K562 (cell line): Measurements from ENCODE around the gene CBLL1. TPM values are rescaled to one million over a fixed set of nuclear protein-coding genes. Genes with fewer than 3 reads are reported as not detected.
A peak's percentile ranks its signal among the peaks of the same experiment; 100 is the strongest.

ENCODE experiments used
- CEBPB ChIP-seq: fragments of 450-650 bp; IDR thresholded peaks from 2 replicates; pipeline ENCODE4 v1.6.1; 2016; ENCODE audit warnings: missing genetic modification characterization, missing compliant biosample characterization
- E2F3 ChIP-seq: fragments of 250-450 bp; sonication (Bioruptor Pico); IDR thresholded peaks from 2 replicates; pipeline ENCODE4 v1.4.0; 2020; ENCODE audit warnings: mild to moderate bottlenecking
- ETV6 ChIP-seq, 3 experiments: fragments of 150-350 bp in 1 of 3; sonication (generic) in 1 of 3; formaldehyde crosslinking in 1 of 3; IDR thresholded peaks; 2 replicates each; pipeline versions ENCODE4 v1.6.1 to v1.8.0; 2014 to 2022; ENCODE audit warnings: borderline replicate concordance in 2 of 3, low read depth in 2 of 3, antibody characterized with exemption in 1 of 3, low read length in 1 of 3, mild to moderate bottlenecking in 1 of 3, missing genetic modification reagents in 1 of 3
- MCM2 ChIP-seq: fragments of 450-650 bp; IDR thresholded peaks from 2 replicates; pipeline ENCODE4 v1.6.1; 2017; ENCODE audit warnings: low read depth, mild to moderate bottlenecking
- NR4A1 ChIP-seq, 2 experiments: fragments of 250-450 bp in 1 of 2; fragments of 450-650 bp in 1 of 2; sonication (Bioruptor Pico) in 1 of 2; IDR thresholded peaks; 2 replicates each; pipeline versions ENCODE4 v1.4.0 to v1.6.1; 2016 to 2020; ENCODE audit warnings: mild to moderate bottlenecking in 2 of 2, missing compliant biosample characterization in 1 of 2, missing genetic modification characterization in 1 of 2, moderate library complexity in 1 of 2
- RBFOX2 ChIP-seq: fragments of 200-400 bp; formaldehyde crosslinking; IDR thresholded peaks from 2 replicates; pipeline ENCODE4 v1.6.1; 2017; ENCODE audit warnings: low read depth, mild to moderate bottlenecking, low read length, moderate library complexity
- RERE ChIP-seq: sonication (generic); formaldehyde crosslinking; IDR thresholded peaks from 2 replicates; pipeline ENCODE4 v1.8.0; 2023; ENCODE audit warnings: missing genetic modification reagents, mild to moderate bottlenecking, borderline replicate concordance
- polyA plus RNA-seq, 8 experiments: library from polyadenylated mRNA; depleted of rRNA in 4 of 8; stranded (reverse) in 5 of 8; unstranded in 3 of 8; fragments of >200 nt; fragmentation: Nextera tagmentation in 2 of 8; fragmentation: Illumina TruSeq in 1 of 8; extraction: Ambion mirVana in 2 of 8; extraction: Trizol in 1 of 8; gene quantifications; 2 replicates each; pipeline versions ENCODE4 v1.2.1 to v1.2.3, GENCODE V29; 2011 to 2014; ENCODE audit warnings: inconsistent platforms in 1 of 8, missing spikeins in 1 of 8
- total RNA-seq, 7 experiments: library from RNA; depleted of rRNA in 6 of 7; stranded (reverse); fragments of >200 nt in 6 of 7; fragmentation: Illumina TruSeq in 2 of 7; extraction: Trizol in 2 of 7; gene quantifications; 2 replicates each; pipeline versions ENCODE4 v1.2.1 to v1.2.3, GENCODE V29; 2011 to 2021; ENCODE audit warnings: low replicate concordance in 1 of 7
- TF ChIP-seq, protein P1 (sequence below): sonication (generic); formaldehyde crosslinking; IDR thresholded peaks from 2 replicates; pipeline ENCODE4 v1.8.0; 2023; ENCODE audit warnings: mild to moderate bottlenecking, missing genetic modification reagents
- TF ChIP-seq, protein P2 (sequence below): fragments of 250-450 bp; sonication (Bioruptor Pico); IDR thresholded peaks from 2 replicates; pipeline ENCODE4 v1.4.0; 2020

Gene CBLL1
- total and polyA plus RNA-seq, 9 of the 15 experiments (the other 6 are each of a cell fraction or from before 2014, with no cell fraction given): 14.7 to 67.9 (median 35.4) TPM

DNA sequence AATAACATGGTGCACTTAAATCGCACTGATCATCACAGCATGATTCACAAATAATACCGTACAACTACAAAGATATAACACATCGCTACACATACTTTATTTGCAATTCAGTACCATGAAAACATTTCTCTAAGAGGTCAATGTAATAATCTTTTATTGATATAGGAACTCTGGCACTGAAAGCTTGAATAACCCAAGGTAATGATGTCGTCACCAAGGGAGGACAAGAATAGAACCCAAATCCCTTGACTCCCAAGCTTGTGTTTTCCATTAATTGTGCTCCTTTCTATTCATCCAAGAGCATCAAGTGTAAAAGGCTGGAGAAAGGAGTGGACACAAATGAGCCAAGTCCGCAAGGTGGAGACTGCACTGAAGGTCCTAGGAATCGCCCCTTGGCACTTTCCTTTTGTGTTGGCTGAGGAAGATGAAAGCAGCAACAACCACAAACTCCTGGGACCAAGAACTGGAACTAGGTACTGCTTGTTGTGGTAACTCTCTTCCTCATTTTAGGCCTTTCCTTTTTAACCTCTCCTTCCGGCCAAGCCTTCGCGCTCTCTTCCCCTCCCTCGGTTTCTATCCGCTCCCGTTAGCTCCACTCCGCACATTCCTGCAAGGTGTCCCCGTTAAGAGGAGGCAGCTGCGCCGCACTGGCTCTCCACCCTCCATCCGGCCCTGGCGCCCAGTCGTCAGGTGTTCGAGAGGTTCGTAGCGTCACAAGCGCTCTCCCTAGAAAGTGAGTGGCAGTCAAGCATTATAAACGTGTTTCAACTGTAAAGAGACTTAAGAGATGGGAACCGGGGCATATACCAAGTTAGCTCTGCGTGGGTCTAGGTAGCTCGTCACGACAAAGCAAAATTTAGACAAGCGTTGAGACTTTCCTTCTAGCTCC, 1.0 kb upstream of the CBLL1 start (continued):
- TF ChIP-seq, protein P1, sequence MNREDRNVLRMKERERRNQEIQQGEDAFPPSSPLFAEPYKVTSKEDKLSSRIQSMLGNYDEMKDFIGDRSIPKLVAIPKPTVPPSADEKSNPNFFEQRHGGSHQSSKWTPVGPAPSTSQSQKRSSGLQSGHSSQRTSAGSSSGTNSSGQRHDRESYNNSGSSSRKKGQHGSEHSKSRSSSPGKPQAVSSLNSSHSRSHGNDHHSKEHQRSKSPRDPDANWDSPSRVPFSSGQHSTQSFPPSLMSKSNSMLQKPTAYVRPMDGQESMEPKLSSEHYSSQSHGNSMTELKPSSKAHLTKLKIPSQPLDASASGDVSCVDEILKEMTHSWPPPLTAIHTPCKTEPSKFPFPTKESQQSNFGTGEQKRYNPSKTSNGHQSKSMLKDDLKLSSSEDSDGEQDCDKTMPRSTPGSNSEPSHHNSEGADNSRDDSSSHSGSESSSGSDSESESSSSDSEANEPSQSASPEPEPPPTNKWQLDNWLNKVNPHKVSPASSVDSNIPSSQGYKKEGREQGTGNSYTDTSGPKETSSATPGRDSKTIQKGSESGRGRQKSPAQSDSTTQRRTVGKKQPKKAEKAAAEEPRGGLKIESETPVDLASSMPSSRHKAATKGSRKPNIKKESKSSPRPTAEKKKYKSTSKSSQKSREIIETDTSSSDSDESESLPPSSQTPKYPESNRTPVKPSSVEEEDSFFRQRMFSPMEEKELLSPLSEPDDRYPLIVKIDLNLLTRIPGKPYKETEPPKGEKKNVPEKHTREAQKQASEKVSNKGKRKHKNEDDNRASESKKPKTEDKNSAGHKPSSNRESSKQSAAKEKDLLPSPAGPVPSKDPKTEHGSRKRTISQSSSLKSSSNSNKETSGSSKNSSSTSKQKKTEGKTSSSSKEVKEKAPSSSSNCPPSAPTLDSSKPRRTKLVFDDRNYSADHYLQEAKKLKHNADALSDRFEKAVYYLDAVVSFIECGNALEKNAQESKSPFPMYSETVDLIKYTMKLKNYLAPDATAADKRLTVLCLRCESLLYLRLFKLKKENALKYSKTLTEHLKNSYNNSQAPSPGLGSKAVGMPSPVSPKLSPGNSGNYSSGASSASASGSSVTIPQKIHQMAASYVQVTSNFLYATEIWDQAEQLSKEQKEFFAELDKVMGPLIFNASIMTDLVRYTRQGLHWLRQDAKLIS: no peak; the same call in 1 of the 2 replicates
- TF ChIP-seq CEBPB (tag) (peak; percentile 5; the same call in 1 of the 2 replicates), RBFOX2 (no peak), RERE (CRISPR knock-in tag) (no peak), E2F3 (CRISPR knock-in tag) (no peak; the same call in 1 of the 2 replicates), MCM2 (no peak), ETV6 (IDR thresholded peaks at IDR 0.05; ENCODE audit: borderline replicate concordance in 1 of 2, low read depth in 2 of 2, low read length in 1 of 2) (no peak), ETV6 (CRISPR knock-in tag; IDR thresholded peaks at IDR 0.05; ENCODE audit: borderline replicate concordance) (no peak), NR4A1 (CRISPR knock-in tag; IDR thresholded peaks at IDR 0.05) (no peak), NR4A1 (tag; IDR thresholded peaks at IDR 0.05) (peak; percentile 47; the same call in 1 of the 2 replicates)
- TF ChIP-seq, protein P2, sequence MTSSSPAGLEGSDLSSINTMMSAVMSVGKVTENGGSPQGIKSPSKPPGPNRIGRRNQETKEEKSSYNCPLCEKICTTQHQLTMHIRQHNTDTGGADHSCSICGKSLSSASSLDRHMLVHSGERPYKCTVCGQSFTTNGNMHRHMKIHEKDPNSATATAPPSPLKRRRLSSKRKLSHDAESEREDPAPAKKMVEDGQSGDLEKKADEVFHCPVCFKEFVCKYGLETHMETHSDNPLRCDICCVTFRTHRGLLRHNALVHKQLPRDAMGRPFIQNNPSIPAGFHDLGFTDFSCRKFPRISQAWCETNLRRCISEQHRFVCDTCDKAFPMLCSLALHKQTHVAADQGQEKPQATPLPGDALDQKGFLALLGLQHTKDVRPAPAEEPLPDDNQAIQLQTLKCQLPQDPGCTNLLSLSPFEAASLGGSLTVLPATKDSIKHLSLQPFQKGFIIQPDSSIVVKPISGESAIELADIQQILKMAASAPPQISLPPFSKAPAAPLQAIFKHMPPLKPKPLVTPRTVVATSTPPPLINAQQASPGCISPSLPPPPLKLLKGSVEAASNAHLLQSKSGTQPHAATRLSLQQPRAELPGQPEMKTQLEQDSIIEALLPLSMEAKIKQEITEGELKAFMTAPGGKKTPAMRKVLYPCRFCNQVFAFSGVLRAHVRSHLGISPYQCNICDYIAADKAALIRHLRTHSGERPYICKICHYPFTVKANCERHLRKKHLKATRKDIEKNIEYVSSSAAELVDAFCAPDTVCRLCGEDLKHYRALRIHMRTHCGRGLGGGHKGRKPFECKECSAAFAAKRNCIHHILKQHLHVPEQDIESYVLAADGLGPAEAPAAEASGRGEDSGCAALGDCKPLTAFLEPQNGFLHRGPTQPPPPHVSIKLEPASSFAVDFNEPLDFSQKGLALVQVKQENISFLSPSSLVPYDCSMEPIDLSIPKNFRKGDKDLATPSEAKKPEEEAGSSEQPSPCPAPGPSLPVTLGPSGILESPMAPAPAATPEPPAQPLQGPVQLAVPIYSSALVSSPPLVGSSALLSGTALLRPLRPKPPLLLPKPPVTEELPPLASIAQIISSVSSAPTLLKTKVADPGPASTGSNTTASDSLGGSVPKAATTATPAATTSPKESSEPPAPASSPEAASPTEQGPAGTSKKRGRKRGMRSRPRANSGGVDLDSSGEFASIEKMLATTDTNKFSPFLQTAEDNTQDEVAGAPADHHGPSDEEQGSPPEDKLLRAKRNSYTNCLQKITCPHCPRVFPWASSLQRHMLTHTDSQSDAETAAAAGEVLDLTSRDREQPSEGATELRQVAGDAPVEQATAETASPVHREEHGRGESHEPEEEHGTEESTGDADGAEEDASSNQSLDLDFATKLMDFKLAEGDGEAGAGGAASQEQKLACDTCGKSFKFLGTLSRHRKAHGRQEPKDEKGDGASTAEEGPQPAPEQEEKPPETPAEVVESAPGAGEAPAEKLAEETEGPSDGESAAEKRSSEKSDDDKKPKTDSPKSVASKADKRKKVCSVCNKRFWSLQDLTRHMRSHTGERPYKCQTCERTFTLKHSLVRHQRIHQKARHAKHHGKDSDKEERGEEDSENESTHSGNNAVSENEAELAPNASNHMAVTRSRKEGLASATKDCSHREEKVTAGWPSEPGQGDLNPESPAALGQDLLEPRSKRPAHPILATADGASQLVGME (CRISPR knock-in tag): peak; percentile 75; the same call in 1 of the 2 replicates
